GM12874 (cell line): ENCODE results near the gene SERTAD2.

Experiments
- TF ChIP-seq, protein P1 (sequence below): IDR thresholded peaks from 2 replicates; pipeline ENCODE4 v1.5.1; 2011; ENCODE audit warnings: low read depth, mild to moderate bottlenecking, control low read depth, low read length, moderate library complexity; ENCODE audit not compliant: insufficient read depth

The SERTAD2 gene

DNA sequence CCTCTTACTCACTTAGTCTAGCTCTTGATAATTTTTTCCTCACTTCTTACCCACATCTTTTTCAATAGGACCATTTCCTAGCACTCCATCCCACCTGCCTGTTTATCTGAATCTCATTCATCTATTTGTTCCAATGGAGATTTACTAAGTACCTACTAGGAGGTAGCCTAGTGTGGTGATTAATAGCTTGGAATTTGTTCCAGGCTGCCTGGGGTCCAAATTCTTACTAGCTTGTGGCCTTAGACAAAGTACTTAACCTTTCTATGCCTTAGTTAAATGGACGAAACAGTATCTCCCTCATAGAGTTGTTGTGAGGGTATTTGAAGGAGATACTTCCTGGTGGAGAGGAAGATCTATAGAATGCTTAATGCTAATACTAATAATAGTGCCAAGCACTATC, 42.9 kb upstream of the SERTAD2 start:
- TF ChIP-seq, protein P1, sequence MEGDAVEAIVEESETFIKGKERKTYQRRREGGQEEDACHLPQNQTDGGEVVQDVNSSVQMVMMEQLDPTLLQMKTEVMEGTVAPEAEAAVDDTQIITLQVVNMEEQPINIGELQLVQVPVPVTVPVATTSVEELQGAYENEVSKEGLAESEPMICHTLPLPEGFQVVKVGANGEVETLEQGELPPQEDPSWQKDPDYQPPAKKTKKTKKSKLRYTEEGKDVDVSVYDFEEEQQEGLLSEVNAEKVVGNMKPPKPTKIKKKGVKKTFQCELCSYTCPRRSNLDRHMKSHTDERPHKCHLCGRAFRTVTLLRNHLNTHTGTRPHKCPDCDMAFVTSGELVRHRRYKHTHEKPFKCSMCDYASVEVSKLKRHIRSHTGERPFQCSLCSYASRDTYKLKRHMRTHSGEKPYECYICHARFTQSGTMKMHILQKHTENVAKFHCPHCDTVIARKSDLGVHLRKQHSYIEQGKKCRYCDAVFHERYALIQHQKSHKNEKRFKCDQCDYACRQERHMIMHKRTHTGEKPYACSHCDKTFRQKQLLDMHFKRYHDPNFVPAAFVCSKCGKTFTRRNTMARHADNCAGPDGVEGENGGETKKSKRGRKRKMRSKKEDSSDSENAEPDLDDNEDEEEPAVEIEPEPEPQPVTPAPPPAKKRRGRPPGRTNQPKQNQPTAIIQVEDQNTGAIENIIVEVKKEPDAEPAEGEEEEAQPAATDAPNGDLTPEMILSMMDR: no peak

DNA sequence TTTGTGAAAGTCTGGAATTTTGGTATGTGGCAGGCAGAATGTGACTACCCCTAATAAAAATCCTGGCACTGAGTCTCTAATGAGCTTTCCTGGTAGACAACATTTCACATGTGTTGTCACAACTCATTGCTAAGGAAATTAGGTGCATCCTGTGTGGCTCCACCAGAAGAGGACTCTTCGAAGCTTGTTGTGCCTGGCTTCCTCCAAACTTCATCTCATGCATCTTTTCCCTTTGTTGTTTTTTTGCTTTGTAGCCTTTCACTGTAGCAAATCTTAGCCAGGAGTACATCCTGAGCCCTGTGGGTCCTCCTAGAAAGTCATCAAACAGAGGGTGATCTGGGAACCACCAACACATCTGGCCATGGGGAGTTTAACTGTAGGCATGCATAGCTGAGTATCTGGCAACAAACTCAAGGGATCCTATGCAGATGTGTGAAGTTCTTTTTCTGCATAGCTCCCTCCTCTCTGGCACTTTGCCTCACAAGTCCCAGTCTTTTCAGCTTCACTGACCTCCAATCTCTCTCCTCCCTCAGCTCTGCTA, 42.1 kb upstream of the SERTAD2 start:
- TF ChIP-seq, protein P1: no peak

DNA sequence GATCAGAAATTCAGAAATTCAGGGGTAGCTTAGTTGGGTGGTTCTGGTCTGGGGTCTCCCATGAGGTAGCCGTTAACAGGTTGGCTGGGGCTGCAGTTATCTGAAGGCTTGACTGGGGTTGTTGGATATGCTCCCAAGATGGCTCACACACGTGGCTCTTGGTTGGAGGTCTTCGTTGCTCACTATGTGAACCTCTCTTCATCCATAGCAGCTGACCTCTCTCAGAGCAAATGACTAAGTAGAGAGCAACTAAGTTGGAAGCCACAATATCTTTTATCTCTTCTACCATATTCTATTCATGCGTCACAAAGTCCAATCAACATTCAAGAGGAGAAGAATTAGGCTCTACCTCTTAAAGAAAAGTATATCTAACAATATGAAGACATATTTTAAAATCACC, 38.7 kb upstream of the SERTAD2 start:
- TF ChIP-seq, protein P1: no peak

DNA sequence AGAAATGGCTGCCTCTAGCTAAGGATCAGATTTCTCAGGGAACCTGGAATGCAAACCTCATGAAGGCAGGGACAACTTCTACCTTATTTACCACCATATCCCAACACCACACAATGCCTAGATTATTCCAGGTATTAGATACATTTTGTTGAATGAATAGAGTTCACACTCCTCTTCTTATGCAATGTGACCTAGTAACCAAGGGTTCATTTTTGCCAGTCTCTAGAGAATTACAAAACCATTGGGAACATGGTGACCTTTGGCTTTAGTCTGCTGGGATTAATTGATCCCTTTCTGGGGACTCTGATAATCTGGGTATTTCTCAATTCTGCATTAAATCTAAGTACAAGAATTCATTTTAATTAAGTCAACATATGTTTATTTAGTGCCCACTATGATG, 35.2 kb upstream of the SERTAD2 start:
- TF ChIP-seq, protein P1: no peak

DNA sequence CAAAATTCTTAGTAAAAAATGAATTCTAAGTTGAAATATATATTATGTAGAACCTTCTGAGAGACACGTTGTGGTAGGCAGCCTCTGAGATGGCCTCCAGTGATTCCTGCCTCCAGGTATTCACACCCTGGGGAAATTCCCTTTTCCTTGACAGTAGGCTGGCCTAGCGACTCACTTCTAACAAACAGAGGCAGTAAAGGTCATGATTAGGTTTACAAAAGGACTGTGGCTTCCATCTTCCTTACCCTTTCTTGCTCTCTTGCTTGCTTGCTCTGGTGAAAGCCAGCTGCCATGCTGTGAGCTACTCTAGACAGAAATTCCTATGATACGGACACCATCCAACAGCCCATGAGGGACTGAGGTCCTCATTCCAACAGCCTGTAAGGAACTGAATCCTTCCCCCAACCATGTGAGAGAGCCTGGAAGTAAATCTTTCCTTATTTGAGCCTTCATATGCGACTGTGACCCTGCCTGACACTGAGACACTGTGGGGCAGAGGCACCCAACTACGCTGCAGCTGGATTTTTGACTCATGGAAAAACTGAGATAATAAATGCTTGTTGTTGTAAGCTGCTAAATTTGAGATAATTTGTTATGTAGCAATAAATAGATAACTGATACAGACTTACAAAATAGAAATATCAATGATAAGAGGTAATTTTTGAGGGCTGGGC, 32.7 kb upstream of the SERTAD2 start:
- TF ChIP-seq, protein P1: no peak

DNA sequence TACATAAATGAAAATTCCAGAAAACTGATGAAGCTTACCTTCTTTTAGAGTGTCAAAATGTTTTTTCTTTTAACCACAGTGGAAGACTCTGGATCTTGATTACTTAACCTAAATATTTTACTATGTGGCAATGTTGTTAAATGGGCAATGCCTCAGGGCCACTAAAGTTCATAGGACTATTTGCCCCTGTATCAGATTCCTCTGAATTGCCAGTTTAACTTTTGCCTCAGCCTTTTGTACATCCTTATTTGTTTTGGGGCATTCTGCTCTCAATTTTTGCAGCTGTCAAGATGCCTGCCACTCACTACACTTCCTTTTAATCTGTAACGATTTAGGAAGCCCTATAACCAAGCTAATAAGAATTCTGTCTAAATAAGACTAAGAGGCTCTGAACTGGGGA, 31.7 kb upstream of the SERTAD2 start:
- TF ChIP-seq, protein P1: no peak

DNA sequence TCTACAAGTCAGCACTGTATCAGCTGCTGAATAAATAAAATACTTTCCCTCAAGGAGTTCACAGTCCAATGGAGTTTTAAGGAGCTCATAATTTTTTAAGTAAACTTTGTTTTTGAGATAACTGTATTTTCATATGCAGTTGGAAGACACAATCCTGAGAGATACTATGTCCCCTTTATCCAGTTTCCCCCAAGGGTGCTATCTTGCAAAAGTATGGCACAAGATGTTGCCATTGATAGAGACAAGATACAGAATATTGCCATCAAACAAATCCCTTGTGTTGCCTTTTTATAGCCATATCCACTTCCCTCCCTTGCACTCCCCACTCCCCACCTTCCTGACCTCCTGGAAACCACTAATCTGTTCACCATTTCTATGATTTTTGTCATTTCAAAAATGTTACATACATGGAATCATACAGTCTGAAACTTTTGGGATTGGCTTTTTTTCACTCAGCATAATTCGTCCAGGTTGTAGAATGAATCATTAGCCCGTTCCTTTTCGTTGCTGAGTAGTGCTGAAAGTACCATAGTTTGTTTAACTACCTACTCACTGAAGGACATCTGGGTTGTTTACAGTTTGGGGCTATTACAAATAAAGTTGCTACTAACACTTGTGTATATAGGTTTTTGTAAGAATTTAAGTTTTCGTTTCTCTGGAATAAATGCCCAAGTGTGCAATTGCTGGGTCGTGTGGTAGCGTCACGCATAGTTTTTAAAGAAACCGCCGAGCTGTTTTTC, 30.2 kb upstream of the SERTAD2 start:
- TF ChIP-seq, protein P1: no peak
